ENCODE results near the gene ABHD8. TPM values are rescaled to one million over a fixed set of nuclear protein-coding genes. Genes with fewer than 3 reads are reported as not detected.

The ABHD8 gene
- total and polyA plus RNA-seq, 2 experiments from 2014 or later = 5.5 to 16.5 TPM

DNA sequence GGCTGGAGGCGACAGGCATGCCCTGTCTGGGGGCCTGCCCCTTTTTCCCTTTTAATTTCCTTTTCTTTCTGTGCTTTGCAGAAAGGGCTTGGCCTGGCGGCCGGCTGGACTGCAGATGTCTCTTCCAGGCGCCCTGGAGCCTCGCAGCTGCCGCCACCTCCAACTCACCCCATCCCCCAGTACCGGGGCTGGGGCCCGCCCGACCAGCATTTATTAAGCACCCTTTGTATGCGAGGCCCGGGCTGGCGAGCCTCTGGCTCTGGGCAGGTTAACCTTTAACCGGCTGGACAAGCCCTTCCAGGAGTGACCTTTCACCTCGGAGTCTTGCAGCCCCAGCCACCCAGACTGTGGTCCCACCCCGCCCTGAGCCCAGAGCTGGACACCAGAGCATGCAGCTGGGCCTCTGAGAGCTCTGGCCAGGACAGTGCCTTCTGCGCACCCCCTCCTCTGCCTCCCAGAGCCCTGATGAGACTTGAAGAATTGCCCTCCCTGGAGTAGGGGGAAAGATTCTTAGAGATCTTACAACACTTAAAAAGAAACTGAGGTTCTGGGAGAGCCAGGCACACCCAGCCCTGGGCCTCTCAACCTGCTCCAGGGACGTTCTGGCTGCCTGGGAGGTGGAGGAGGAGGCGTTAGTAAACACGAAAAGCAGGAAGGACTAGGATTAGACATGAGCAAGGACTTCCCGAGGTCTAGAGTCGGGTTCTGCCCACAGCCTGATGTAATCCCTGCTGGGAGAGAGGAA, 56.4 kb downstream of the ABHD8 start:
- H3K27ac ChIP-seq (ENCODE audit: low read depth) = peak overlapping the region; percentile 99
- Mint-ChIP-seq H3K4me3 (peak overlapping the region; percentile 85), H3K4me1 (peaks cover 35% of the 10 kb centered on the region), H3K36me3 (ENCODE audit: low read depth) (peaks cover 7% of the 10 kb centered on the region), H3K27me3 (ENCODE audit: insufficient read depth, low read depth, poor library complexity) (peaks cover 27% of the 10 kb centered on the region), H3K9me3 (no peaks in the 10 kb centered on the region), H3K27ac (peak overlapping the region; percentile 78)
- ATAC-seq (peak; percentile 5), DNase-seq (ENCODE audit: low spot score) (peak; percentile 59)
- no peaks in the 10 kb centered on the region for H3K36me3 ChIP-seq (ENCODE audit: insufficient read depth)
- H2AFZ ChIP-seq = peak overlapping the region; percentile 38; the same call in 1 of the 2 replicates
- TF ChIP-seq JUNB (IDR thresholded peaks at IDR 0.05; ENCODE audit: unreplicated experiment) (no peak), CREB1 (CRISPR knock-in tag; IDR thresholded peaks at IDR 0.05; ENCODE audit: low read depth) (no peak), ZNF462 (CRISPR knock-in tag; IDR thresholded peaks at IDR 0.05) (no peak)
- H3F3A ChIP-seq (replicated peaks; ENCODE audit: low read depth) = peaks cover 33% of the 10 kb centered on the region
- H3K79me2 ChIP-seq (replicated peaks; ENCODE audit: insufficient read depth) = peaks cover 33% of the 10 kb centered on the region
- peaks cover 36% of the 10 kb centered on the region for H3K4me1 ChIP-seq (ENCODE audit: insufficient read depth)
- H4K20me1 ChIP-seq (replicated peaks; ENCODE audit: insufficient read depth) = peaks cover 12% of the 10 kb centered on the region; the same call in 1 of the 2 replicates
- H3K27me3 ChIP-seq (ENCODE audit: insufficient read depth) = no peaks in the 10 kb centered on the region
- no peaks in the 10 kb centered on the region for H3K9me2 ChIP-seq (ENCODE audit: insufficient read depth)
- H3K4me3 ChIP-seq = peak overlapping the region; percentile 75
- H3K4me2 ChIP-seq = peak overlapping the region; percentile 78

GRCh38 chr19:17245535-17245984, 57.7 kb downstream of the ABHD8 start, which contains the start of gene NR2F6:
Gene NR2F6 (minus strand): TSS chr19:17245919. CDS start chr19:17245220, 699 bp downstream.
- peak within 1 kb of the TSS; percentile 99 for H3K27ac Mint-ChIP-seq
- peaks cover 46% of the 10 kb centered on the region for H3K79me2 ChIP-seq (replicated peaks; ENCODE audit: insufficient read depth)
- peaks cover 47% of the 10 kb centered on the region for H3K4me1 Mint-ChIP-seq
- H3K4me1 ChIP-seq (ENCODE audit: insufficient read depth) = peaks cover 36% of the 10 kb centered on the region
- peaks cover 12% of the 10 kb centered on the region; the same call in 1 of the 2 replicates for H4K20me1 ChIP-seq (replicated peaks; ENCODE audit: insufficient read depth)
- peaks cover 8% of the 10 kb centered on the region; the same call in 1 of the 3 replicates for H3K36me3 Mint-ChIP-seq (ENCODE audit: low read depth)
- H3K27me3 Mint-ChIP-seq (ENCODE audit: insufficient read depth, low read depth, poor library complexity) = peaks cover 30% of the 10 kb centered on the region
- no peaks in the 10 kb centered on the region for H3K9me3 Mint-ChIP-seq
- H2AFZ ChIP-seq = peak within 1 kb of the TSS; percentile 38; the same call in 1 of the 2 replicates
- DNase-seq (ENCODE audit: low spot score) (no peak), ATAC-seq (no peak)
- H3F3A ChIP-seq (replicated peaks; ENCODE audit: low read depth) = peaks cover 37% of the 10 kb centered on the region
- H3K4me3 Mint-ChIP-seq = peak within 1 kb of the TSS; percentile 94
- H3K27me3 ChIP-seq (ENCODE audit: insufficient read depth) = no peaks in the 10 kb centered on the region
- no peaks in the 10 kb centered on the region for H3K36me3 ChIP-seq (ENCODE audit: insufficient read depth)
- H3K4me2 ChIP-seq = peak within 1 kb of the TSS; percentile 93
- H3K9me2 ChIP-seq (ENCODE audit: insufficient read depth) = no peaks in the 10 kb centered on the region
- H3K4me3 ChIP-seq = peak within 1 kb of the TSS; percentile 93
- H3K27ac ChIP-seq (ENCODE audit: low read depth) = peak within 1 kb of the TSS; percentile 99
- no peak for TF ChIP-seq EZH2phosphoT487 (IDR thresholded peaks at IDR 0.05; ENCODE audit: unreplicated experiment)
- TF ChIP-seq POLR2AphosphoS5 (IDR thresholded peaks at IDR 0.05; ENCODE audit: low read depth) = peak; percentile 39; the same call in 1 of the 2 replicates
